Fibroblast of villous mesenchyme (primary cell): Measurements from ENCODE around the gene CFAP52. TPM values are rescaled to one million over a fixed set of nuclear protein-coding genes. Genes with fewer than 3 reads are reported as not detected.

Source experiments
- DNase-seq: peaks from one replicate; pipeline ENCODE4 v3.0.0-alpha.2; 2010; ENCODE audit warnings: low read depth
- H3K4me3 ChIP-seq: 2 replicates; pipeline ENCODE4 v1.5.1; 2011; ENCODE audit warnings: low read depth, mild to moderate bottlenecking, low read length
- total RNA-seq: library from RNA; depleted of rRNA; stranded (reverse); fragments of >200 nt; gene quantifications from 2 replicates; pipeline ENCODE4 v1.2.3, GENCODE V29; 2012
- TF ChIP-seq, protein P1 (sequence below): IDR thresholded peaks from 2 replicates; pipeline ENCODE4 v1.5.1; 2012; ENCODE audit warnings: low read depth, mild to moderate bottlenecking, low read length; ENCODE audit not compliant: insufficient read depth

The CFAP52 gene
- total RNA-seq, 1 donor: 0.43 TPM

DNA sequence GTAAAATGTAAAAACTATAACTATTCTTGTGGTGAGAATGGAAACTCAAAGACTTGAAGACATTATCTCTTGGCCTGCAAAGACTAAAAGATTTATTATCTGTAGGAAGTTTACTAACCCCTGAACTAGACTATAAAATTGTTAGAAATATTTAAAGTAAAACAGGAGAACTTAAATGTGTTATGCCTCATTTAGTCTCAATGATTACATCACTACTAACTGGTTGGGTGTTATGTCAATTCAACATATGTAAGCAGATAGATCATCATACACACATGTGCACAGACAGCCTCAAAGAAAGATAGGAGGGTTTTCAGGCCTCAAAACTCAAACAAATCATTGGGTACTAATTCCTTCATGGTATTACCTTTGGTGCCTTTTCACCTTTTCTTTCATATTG lies 8.4 kb upstream of the CFAP52 start:
- TF ChIP-seq, protein P1, sequence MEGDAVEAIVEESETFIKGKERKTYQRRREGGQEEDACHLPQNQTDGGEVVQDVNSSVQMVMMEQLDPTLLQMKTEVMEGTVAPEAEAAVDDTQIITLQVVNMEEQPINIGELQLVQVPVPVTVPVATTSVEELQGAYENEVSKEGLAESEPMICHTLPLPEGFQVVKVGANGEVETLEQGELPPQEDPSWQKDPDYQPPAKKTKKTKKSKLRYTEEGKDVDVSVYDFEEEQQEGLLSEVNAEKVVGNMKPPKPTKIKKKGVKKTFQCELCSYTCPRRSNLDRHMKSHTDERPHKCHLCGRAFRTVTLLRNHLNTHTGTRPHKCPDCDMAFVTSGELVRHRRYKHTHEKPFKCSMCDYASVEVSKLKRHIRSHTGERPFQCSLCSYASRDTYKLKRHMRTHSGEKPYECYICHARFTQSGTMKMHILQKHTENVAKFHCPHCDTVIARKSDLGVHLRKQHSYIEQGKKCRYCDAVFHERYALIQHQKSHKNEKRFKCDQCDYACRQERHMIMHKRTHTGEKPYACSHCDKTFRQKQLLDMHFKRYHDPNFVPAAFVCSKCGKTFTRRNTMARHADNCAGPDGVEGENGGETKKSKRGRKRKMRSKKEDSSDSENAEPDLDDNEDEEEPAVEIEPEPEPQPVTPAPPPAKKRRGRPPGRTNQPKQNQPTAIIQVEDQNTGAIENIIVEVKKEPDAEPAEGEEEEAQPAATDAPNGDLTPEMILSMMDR: no peak
- no peak for DNase-seq
- H3K4me3 ChIP-seq: no peak overlapping the region

DNA sequence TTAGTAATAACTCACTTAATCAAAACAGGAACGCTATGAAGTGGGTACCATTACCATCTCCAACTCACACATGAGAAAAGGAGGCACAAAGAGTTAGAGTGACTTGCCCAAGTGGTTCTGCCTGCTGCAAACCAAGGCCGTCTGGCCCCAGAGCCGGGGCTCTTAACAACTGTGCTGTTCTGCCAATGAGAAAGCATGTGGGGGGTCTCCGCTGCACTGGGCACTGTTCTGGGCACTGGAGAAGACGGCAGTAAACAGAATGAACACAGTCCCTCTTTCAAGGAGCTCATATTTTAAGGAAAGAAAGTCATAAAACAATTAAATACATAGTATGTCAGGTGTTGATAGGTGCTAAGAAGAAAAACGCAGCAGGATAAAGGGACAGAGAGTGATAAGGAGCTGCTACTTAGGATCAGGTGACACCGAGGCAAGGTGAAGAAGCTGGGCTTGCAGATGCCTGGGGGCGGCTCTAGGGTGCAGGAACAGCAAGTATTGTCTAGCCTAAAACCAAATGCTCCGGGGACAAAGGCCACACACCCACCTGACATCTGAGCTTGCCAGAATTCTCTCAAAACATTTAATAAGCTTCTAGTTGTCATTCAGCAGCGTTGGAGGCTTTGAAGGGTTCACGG lies 7.4 kb upstream of the CFAP52 start:
- no peak for DNase-seq
- no peak overlapping the region for H3K4me3 ChIP-seq
- TF ChIP-seq, protein P1: no peak

DNA sequence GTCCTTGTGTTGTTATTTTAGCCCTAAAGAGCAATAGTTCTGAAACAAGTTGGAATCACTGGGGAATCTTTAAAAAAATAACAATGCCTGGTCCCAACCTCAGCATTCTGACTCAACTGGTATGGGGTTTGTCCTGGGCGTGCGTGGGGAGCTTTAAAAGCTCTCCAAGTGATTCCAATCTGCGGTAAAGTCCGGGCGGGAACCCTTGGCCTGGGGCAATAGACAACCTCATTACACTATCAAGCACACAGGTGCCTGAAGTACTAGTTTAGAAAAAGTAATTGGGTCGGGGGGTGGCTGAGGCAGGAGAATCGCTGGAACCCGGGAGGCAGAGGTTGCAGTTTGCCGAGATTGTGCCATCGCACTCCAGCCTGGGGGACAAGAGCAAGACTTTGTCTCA lies 5.2 kb upstream of the CFAP52 start:
- TF ChIP-seq, protein P1: no peak
- no peak for DNase-seq
- H3K4me3 ChIP-seq: no peak overlapping the region

- H3K4me3 ChIP-seq: peak within 1 kb of the TSS; percentile 89
- DNase-seq: peak; percentile 94
- TF ChIP-seq, protein P1: peak; percentile 12
These were observed 901 bp upstream of the CFAP52 start, which contains the start of gene STX8 for GRCh38 chr17:9575381-9576101. TSS of gene STX8 (minus strand) at chr17:9575820. CDS start at chr17:9575808, 12 bp downstream.

DNA sequence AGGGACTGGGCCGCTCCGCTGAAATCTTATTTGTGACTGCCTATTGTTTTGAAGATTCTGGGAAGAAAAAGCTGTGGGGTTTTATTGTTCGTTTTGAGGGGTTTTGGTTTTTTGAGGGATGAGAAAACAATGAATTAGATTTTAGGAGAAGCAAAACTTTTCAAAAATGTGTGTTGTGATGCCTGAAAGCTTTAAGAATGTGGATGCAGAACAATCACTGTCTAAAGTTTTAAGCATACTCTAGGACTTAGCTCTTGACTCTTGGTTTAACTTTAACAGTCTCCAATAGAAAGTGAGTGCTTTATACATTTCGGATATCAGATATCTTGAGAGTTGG lies 899 bp downstream of the CFAP52 start:
- DNase-seq: no peak
- no peak overlapping the region for H3K4me3 ChIP-seq
- TF ChIP-seq, protein P1: no peak

DNA sequence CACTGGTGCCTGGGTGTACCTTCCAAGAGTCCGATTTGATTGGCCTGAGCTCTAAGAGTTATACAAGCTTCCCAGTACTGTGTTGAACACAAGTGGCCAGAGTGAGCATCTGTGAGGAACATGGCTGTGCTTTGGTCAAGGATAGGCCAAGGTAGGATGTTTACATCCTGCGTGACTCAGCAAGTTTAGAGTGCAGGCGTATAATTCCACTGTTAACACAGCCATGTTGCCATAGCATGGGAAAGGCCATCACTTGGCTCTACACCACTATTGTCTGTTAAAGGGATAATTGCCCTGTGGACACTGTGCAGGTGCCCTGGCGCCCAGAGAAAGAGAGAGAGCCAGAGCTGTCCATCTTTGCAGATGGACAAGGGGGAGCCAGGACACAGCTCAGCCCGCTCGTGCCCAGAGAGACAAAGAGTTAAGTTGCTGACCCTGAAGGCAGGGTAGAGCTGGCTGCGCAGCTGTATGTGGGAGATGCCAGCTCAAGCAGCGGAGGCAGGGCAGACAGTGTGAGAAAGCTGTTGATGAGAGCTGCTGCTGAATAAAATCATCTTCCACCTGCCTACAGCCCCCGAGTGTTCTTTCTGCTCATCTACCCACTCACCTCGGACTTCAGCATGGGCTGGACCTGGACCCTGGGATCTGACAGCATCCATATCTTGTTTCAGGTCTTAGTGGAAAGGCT lies 11.7 kb downstream of the CFAP52 start:
- no peak overlapping the region for H3K4me3 ChIP-seq
- no peak for DNase-seq
- TF ChIP-seq, protein P1: no peak
